RPMI8226 (cell line): Measurements from ENCODE around the gene URB2.
A peak's percentile ranks its signal among the peaks of the same experiment; 100 is the strongest.
"Not testable (repeated sequence)": the region's sequence is repeated elsewhere in the genome, so short reads cannot be mapped to it uniquely, and the experiment has no call there.

Experiments used
- DNase-seq: peaks from one replicate; pipeline ENCODE4 v3.0.0-alpha.2; 2015

Gene URB2

DNA sequence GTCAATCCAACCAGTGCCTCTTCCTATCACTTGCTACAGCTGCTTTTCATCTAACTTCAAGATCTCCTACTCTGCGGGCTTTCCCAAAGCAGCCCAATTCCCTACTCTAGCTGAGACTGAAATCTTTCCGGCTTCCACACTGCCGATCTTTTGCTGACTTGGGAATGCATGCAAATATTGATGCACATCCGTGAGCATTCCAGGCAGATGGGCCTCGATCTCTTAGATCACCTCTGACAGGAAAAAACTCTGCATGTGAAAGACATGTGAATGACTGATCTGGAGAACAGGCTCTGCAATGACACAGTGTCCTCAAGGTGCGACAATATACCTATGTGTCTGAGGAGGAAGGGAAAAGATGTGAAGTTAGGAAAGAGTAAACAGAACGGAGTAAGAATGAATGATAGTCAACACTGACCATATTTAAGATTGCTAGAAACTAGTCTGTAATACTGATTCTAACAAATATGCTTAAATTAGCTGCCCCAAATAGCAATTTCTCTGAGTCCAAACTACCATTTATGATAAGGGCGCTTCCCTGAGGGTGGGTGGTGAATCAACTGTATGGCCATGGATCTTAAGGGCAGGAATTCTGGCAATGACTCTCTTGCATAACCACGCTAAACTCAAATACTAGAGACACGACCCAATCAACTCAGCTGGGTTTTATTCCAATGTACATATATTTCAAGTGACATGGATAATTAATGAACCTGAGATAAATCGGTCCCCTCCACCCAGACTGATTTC, 8.5 kb upstream of the URB2 start:
- no peak for DNase-seq

DNA sequence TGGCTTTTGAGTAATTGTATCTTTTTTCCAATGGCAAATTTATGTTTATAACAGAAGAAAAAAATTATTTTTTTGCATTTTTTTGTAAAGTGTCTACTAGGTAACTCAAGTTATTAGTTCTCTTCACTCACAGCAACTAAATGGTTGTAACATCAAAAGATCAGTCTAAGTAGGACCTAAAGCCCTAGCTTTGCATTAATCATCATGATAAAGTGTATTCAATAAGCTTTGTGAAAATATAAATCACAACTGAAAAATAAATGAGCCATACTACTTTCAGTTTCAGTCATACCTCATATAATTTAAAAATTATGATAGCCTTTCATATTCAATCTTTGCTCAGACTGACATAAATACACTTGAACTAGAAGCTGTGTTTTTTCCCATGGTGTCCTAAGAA, 7.0 kb upstream of the URB2 start:
- DNase-seq: no peak

- no peak for DNase-seq
Measured at GRCh38 chr1:229619614-229620013, 6.4 kb upstream of the URB2 start.

GRCh38 chr1:229620876-229621275, 5.2 kb upstream of the URB2 start:
- no peak for DNase-seq

DNA sequence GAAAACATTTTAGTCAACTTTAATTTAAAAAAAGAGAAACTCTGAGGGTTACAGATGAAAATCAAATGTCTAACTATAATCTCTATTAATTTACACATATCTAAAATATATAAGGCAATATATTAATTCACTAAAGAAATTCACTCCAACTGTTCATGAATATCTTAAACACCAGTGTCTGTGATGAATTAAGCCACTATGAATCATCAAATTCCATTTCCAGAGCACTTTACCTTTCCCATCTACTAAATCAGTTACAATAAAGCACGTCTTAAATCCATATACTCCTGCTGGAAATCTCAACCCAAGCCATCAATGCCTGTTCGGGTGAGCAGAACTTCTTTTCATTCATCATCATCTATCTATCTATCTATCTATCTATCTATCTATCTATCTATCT, 4.4 kb upstream of the URB2 start:
- no peak for DNase-seq

DNA sequence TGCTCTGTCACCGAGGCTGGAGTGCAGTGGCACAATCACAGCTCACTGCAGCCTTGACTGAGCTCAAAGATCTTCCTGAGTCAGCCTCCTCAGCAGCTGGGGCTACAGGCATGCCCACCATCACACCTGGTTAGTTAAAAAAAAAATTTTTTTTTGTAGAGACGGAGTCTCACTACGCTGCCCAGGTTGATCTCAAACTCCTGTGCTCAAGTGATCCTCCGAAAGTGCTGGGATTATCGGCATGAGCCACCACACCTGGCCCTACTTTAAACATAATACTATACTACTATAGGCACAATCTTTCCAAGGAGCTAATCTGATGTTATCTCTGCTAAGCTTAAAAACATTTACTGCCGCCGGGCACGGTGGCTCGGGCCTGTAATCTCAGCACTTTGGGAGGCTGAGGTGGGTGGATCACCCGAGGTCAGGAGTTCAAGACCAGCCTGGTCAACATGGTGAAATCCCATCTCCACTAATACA, 3.4 kb upstream of the URB2 start:
- DNase-seq: not testable (repeated sequence)

GRCh38 chr1:229623225-229623624, 2.8 kb upstream of the URB2 start:
- DNase-seq: no peak

DNA sequence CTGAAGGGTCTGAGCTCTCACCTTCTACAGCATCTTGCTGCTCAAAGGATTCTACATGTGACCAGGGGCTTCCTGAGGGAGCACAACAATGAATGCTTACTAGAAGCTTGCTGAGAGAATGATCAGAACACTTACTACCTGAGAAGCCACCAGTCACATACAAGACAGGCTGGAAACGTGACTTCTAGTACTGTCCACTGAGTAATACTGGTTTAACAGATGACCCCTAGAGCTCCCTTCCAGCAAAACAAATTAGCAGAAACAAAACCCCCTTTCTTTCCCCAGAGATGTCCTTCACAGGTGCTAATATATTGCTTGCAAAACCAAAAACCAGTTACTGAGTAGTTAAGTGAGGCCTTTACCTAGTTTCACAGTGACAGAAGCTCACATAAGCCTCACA, 2.2 kb upstream of the URB2 start:
- no peak for DNase-seq

GRCh38 chr1:229624521-229625070, 1.5 kb upstream of the URB2 start:
- no peak for DNase-seq

DNA sequence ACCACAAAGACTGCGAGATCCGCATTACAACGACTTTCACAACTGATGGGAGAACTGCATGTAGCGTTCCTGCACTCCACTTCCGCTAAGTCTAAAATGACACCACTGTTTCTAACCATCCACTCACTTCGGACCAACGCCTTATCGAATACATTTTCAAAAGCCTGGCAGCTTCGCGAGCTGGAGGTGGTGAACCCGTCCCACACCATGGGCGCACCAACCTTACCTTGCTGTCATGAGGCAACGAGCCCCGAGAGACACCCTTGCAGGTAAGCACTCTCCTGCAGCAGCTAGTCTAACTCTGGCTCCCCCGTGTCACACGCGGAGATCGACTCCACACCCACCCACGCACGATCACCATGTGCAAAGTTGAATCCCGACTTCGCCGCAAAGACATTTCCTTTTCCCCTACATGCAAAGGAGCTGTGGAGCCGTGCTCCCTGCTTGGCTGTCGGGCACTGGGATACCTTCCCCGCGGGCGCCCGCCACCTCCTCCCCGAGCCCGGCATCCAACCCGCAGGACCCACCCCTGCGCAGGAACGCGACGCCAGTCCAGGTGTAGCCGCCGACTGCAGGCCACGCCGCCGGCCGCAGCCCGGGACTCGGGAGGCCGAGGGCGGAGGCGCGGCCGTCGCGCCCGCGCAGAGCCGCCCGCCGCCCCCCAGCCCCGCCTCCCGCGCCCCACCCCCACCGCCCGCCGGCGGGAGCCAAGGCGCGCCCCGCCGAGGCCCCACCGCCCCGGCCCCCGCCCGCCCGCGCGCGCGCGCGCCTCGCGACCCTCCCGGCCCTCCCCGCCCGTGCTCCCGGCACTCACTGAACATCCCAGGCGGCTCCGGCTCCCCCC, 754 bp upstream of the URB2 start:
- DNase-seq: peak; percentile 83

DNA sequence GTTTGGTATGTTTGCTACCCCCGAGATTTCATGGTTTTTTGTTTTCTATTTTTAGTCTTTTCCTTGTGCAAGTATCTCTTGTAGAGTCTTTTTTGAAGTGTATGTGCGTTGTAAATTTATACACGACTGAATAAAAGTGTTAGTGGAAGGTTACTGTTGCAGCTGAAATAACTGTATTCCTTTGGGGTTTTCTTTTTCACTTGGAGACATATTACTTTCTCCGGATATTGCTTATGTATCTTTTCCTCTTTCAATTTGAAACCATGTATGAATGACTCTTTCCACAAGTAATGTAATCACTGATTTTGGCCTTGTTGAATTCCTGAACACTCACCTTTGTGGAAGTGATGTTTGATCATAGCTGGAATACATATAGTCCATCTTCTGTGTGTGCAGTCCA, 956 bp downstream of the URB2 start:
- no peak for DNase-seq

DNA sequence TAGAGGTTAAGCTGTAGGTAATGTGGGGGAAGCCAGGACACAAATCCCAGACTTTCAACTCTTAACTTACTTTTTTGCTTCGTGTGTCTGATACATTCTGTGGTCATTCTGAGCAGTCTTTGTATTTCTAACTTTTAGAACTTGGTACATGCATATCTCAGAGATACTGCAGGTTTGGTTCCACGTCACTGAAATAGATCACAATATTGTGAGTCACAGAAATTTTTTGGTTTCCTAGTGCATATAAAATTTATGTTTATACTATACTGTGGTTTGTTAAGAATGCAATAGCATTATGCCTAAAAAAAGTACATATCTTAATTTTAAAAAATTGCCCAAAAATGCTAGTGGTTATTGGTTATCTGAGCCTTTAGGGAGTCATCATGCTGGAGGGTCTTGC, 3.2 kb downstream of the URB2 start:
- DNase-seq: no peak

GRCh38 chr1:229631148-229631547, 5.1 kb downstream of the URB2 start:
- DNase-seq: no peak

DNA sequence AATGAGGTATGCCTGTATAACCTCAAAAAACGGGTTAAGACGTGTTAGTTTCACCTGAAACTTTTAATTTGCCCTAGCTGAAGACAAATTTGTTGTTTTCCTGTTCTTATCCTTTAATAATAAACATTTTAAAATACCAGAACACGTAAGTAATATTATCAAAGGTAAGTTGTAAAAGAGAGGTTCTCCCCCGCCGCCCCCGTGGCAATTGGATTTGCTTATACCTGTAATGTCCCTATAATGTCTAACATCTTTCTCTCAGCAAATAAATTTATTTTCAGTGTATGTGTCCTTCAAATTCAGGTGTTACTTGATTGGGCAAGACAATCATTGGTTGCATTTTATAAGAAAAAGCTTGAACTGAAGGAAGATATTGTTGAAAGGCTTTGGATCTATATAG, 5.9 kb downstream of the URB2 start:
- no peak for DNase-seq

GRCh38 chr1:229636042-229636441, 10.0 kb downstream of the URB2 start:
- DNase-seq: no peak

DNA sequence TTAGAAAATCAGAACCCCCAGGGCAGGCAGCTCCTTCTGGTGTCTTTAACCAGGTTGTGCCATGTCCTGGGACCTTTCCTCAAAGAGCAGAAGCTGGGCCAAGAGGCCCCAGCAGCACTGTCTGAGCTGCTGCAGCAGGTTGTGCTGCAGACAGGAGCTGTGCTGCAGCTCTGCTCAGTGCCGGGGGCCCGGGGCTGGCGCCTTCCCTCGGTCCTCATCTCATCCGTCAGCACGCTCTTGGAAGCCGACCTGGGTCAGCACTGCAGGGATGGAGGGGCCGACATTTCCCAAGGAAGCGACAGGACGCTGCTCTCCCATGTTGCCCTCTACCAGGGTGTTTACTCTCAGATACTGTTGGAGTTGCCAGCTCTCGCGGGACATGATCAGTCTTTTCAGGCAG, 11.7 kb downstream of the URB2 start:
- no peak for DNase-seq

DNA sequence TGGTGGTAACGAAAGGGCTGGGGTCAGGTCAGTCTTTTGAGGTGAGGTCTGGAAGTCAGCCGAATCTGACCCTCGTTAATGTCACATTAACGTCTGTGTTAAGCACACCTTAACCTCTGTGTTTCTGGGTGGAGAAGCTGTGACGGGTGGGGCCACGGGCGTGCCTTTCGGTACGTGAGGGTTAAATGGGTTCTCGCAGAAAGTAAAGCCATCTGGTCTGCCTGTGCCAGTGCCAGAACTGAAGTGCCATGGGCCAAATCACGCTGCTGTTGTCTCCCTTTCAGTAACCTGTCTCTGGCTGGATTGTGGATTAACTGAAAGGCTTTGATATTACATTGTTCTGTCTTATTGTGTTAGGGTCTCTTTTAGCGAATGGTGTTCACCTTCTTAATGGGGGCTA, 14.4 kb downstream of the URB2 start:
- DNase-seq: no peak

GRCh38 chr1:229641306-229641705, 15.3 kb downstream of the URB2 start:
- DNase-seq: no peak

DNA sequence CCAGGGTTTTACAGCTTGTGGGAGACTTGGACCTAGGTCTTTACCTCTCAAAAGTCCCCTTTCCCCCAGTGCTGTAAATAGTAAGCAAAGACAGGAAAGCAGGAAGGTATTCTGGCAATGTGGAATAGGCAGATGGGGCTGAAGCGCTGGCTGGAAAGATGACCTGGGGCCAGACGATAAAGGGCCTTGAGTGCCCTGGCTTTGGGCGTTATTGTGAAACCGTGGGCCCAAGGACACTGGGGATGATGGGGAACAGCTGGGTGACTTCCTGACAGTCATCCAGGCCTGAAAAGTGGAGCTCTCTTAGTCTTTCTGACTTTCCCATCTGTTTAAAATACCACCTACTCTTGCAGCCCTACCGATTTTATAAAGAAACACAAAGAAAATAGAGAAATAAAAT, 16.3 kb downstream of the URB2 start:
- DNase-seq: no peak

GRCh38 chr1:229642970-229643369, 16.9 kb downstream of the URB2 start:
- DNase-seq: no peak

GRCh38 chr1:229643996-229644745, 18.1 kb downstream of the URB2 start:
- no peak for DNase-seq

- DNase-seq: no peak
Measured at GRCh38 chr1:229645324-229645993, 19.4 kb downstream of the URB2 start.

DNA sequence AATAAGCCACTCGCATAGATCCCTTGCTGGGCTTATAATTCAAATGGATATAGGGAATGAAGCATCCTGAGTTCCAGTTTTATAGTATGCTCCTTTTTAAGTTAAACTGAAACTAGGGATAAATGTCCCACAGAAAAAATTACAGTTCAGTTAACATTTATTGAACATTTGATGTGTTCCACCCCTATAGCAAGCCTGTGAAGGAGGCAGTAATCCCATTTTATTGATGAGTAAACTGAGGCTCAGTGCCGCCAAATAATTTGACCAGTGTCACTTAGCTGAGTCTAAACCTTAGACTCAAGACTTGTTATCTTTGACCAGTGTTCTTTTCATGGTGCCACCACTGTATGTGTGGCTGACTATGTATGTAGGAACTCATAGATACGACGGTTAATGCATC, 22.4 kb downstream of the URB2 start:
- no peak for DNase-seq
